ENCODE data around the gene NUAK1. TPM values are rescaled to one million over a fixed set of nuclear protein-coding genes. Genes with fewer than 3 reads are reported as not detected.

Gene NUAK1
- polyA plus RNA-seq, 1 donor from 2014 or later: 8.3 TPM

GRCh38 chr12:106107566-106107965, 31.2 kb downstream of the NUAK1 start:
- H4K20me1 ChIP-seq (ENCODE audit: insufficient read depth): no peaks in the 10 kb centered on the region
- H3K4me3 ChIP-seq (ENCODE audit: low read length): no peak overlapping the region
- no peak overlapping the region for H3K9ac ChIP-seq (ENCODE audit: low read length)
- no peaks in the 10 kb centered on the region for H3F3A ChIP-seq (ENCODE audit: insufficient read depth, low read length, poor library complexity, severe bottlenecking)
- no peaks in the 10 kb centered on the region for H3K9me2 ChIP-seq (ENCODE audit: insufficient read depth, low read length)
- peaks cover 48% of the 10 kb centered on the region for H3K79me2 ChIP-seq (replicated peaks; ENCODE audit: insufficient read depth, low read length)
- H2AFZ ChIP-seq (ENCODE audit: low read depth, low read length): no peak overlapping the region
- no peak for TF ChIP-seq CTCF (IDR thresholded peaks at IDR 0.05; ENCODE audit: poor library complexity, severe bottlenecking)
- TF ChIP-seq RAD21 (conservative IDR thresholded peaks at IDR 0.05): no peak
- no peak for TF ChIP-seq EP300 (conservative IDR thresholded peaks at IDR 0.05; ENCODE audit: poor library complexity, severe bottlenecking)
- no peak for TF ChIP-seq POLR2AphosphoS5 (IDR thresholded peaks at IDR 0.05)
- no peak for TF ChIP-seq TAF1 (IDR thresholded peaks at IDR 0.05; ENCODE audit: low read depth)
- no peak for TF ChIP-seq SMC3 (conservative IDR thresholded peaks at IDR 0.05; ENCODE audit: poor library complexity)
- H3K36me3 ChIP-seq (ENCODE audit: insufficient read depth, low read length): no peaks in the 10 kb centered on the region
- no peaks in the 10 kb centered on the region for H3K9me3 ChIP-seq (ENCODE audit: low read length)
- H3K4me2 ChIP-seq (ENCODE audit: low read length): no peak overlapping the region
- H3K27me3 ChIP-seq (ENCODE audit: insufficient read depth, low read depth, low read length): no peaks in the 10 kb centered on the region
- H3K27ac ChIP-seq (ENCODE audit: low read length): no peak overlapping the region

GRCh38 chr12:106106892-106107291, 31.9 kb downstream of the NUAK1 start:
- no peaks in the 10 kb centered on the region for H3K27me3 ChIP-seq (ENCODE audit: insufficient read depth, low read depth, low read length)
- peaks cover 45% of the 10 kb centered on the region for H3K79me2 ChIP-seq (replicated peaks; ENCODE audit: insufficient read depth, low read length)
- no peaks in the 10 kb centered on the region for H3K9me2 ChIP-seq (ENCODE audit: insufficient read depth, low read length)
- H2AFZ ChIP-seq (ENCODE audit: low read depth, low read length): no peak overlapping the region
- H3K4me3 ChIP-seq (ENCODE audit: low read length): no peak overlapping the region
- H3K36me3 ChIP-seq (ENCODE audit: insufficient read depth, low read length): no peaks in the 10 kb centered on the region
- no peak for TF ChIP-seq CTCF (IDR thresholded peaks at IDR 0.05; ENCODE audit: poor library complexity, severe bottlenecking)
- TF ChIP-seq REST (IDR thresholded peaks at IDR 0.05; ENCODE audit: borderline replicate concordance): no peak
- no peak for TF ChIP-seq SMC3 (conservative IDR thresholded peaks at IDR 0.05; ENCODE audit: poor library complexity)
- no peak for TF ChIP-seq POLR2AphosphoS5 (IDR thresholded peaks at IDR 0.05)
- no peak for TF ChIP-seq EZH2 (IDR thresholded peaks at IDR 0.05; ENCODE audit: borderline replicate concordance, insufficient read depth, low read length, poor library complexity, severe bottlenecking)
- no peak for TF ChIP-seq EP300 (conservative IDR thresholded peaks at IDR 0.05; ENCODE audit: poor library complexity, severe bottlenecking)
- no peak overlapping the region for H3K9ac ChIP-seq (ENCODE audit: low read length)
- H4K20me1 ChIP-seq (ENCODE audit: insufficient read depth): no peaks in the 10 kb centered on the region
- no peak overlapping the region for H3K27ac ChIP-seq (ENCODE audit: low read length)
- H3F3A ChIP-seq (ENCODE audit: insufficient read depth, low read length, poor library complexity, severe bottlenecking): no peaks in the 10 kb centered on the region
- H3K9me3 ChIP-seq (ENCODE audit: low read length): no peaks in the 10 kb centered on the region
- H3K4me2 ChIP-seq (ENCODE audit: low read length): no peak overlapping the region
